UCSD-AML1 (cell line): ENCODE measurements around the gene DPY30.
"Not testable (repeated sequence)": the region's sequence is repeated elsewhere in the genome, so short reads cannot be mapped to it uniquely, and the experiment has no call there.

Experiments
- DNase-seq: peaks from one replicate; lab custom pipeline; 2025; ENCODE audit not compliant: unreplicated experiment; lab: John Stamatoyannopoulos, UW

DPY30 gene

DNA sequence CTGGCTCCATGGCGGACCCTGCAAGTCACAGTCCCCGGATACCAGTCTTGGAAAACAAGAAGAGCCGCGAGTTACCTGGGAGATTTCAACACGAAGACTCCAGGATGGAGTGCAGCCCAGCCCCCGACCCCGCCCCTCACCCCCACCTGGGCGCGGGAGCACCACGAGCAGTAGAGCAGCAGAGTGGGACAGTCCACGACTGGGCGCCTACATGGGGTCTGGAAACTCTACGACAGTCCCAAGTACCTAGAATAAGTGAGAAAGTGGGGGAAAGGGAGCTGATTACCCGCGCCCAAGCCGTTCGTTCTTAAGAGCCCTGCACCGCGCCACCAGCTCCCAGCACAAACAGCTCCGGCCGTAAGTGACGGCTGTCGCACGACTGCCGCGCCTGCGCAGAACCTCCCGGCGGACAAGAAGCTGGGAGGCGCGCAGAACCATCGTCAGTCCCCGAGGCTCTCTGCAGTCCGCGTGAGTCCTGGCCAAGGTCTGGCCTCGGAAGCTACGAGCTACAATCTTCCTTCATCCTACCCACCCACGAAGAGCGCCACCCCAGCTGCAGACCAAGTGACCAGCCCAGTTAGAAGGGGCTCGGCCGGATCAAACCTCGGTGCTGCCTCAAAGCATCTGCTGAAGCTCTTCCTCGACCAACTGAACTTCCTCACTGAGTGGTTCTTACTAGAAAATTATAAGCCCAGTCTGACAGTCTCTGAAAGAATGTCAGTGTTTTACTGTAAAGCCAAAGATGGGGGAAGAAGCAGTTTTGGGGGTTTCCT, at the start of gene DPY30:
TSS of gene DPY30 (minus strand) at position 359 of the 773 bp plus-strand sequence. CDS start at position 10, 349 bp downstream.
- peak; percentile 93 for DNase-seq

DNA sequence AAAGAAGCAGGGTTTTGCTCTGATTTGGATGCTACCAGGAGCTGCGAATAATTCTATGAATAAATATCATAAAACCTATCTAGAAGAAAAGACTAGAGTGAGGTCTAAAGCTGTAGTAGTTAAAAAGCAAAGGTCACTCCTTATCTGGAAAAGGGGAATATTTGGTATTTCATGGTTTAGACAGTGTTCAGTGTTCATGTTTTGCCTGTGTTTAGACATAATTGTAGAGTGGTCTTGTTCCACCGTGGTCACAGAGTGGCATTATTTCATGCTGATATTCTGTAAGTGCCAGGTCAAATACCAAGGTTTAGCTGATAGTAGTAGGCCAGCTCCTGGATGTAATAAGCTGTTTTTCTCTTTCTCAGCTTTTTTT, 34.5 kb upstream of the DPY30 start:
- no peak for DNase-seq

- DNase-seq, result no peak
These were observed 27.9 kb upstream of the DPY30 start for GRCh38 chr2:32067549-32067948.

GRCh38 chr2:32064713-32065112, 25.1 kb upstream of the DPY30 start:
- DNase-seq, result no peak

- peak; percentile 31 for DNase-seq
These were observed 24.5 kb upstream of the DPY30 start for GRCh38 chr2:32064021-32064601.

DNA sequence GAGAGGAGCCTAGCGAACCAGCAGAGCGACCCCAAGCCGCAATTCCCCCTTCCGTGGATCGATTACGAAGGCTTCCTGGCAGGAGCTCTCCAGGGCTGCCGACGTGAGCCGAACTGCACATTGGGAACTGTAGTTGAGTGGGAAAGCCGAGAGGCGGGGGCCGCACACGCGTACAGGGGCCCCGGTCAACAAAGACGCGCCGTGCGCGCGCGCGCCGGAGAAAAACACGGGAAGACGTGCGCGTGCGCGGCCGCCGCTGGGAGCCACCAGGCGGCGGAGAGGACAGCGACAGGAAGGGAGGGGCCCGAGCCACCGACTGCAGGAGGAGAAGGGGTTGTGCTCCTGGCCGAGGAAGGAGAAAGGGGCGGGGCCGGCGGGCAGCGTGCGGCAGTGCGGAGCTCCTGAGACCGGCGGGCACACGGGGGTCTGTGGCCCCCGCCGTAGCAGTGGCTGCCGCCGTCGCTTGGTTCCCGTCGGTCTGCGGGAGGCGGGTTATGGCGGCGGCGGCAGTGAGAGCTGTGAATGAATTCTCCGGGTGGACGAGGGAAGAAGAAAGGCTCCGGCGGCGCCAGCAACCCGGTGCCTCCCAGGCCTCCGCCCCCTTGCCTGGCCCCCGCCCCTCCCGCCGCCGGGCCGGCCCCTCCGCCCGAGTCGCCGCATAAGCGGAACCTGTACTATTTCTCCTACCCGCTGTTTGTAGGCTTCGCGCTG, 23.9 kb upstream of the DPY30 start, which contains the start of gene SPAST:
TSS of gene SPAST (plus strand) at position 247 of the 711 bp plus-strand sequence. CDS start at position 523, 276 bp downstream.
- DNase-seq, result peak; percentile 99

DNA sequence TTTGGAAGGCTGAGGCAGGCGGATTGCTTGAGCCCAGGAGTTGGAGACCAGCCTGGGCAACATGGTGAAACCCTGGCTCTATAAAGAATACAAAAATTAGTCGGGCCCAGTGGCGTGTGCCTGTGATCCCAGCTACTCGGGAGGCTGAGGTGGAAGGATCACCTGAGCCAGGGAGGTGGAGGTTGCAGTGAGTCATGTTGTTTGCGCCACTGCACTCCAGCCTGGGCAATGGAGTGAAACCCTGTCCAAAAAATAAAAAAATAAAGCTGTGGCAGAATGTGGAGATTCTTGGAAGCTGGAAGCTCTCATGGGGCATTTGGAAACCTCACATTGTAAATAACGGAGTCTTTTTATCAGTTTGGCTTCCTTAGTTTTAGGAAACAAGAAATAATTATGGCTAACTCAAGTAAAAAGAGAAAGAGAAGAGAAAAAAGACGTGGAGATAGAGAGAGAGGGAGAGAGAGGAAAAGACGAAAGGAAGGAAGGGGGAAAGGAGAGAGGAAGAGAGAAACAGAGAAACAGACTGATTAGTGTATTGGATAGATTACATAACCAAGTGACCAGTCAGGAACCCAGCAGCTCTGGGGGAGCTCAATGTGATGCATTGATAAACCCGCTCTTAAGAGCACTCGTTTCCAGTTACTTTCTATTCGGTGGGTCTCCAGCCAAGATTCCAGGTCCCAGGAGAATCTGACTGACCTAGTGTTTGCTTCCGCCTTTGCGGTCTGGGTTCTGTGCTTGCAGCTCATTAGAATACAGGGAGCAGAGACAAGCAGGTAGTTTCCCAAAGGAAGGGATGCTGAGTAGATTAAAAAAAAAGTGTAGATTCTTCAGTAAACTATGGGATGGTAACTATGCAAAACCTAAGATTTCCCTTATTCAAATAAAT, 22.6 kb upstream of the DPY30 start:
- DNase-seq, result peak; percentile 22

GRCh38 chr2:32061430-32061829, 21.8 kb upstream of the DPY30 start:
- DNase-seq, result no peak

DNA sequence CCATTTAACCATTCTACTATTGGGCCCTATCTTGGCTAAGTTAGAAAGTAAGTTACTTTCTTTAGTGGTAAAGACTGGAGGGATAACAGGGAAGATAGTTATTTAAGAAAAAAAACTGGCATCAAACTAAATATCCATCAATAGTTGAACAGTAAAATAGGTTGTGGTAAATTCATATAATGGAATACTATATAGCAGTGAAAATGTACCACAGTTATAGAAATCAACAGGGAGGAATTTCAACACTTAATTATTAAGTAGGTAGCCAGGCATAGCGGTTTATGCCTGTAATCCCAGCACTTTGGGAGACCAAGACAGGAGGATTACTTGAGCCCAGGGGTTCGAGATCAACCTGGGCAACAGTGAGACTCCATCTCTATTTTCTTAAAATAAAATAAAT, 20.7 kb upstream of the DPY30 start:
- no peak for DNase-seq

- DNase-seq, result no peak
These were observed 18.5 kb upstream of the DPY30 start for GRCh38 chr2:32058130-32058529.

DNA sequence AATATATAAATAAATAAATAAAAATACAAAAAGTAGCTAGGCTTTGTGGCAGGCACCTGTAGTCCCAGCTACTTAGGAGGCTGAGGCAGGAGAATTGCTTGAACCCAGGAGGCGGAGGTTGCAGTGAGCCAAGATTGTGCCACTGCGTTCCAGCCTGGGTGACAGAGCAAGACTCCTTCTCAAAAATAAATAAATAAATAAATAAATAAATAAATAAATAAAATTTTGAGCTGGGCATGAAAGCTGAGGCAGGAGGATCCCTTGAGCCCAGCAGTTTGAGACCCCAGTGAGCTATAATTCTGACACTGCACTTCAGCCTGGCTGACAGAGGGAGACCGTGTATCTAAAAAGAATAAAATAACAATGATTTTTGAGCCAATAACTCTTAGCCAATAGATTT, 15.0 kb upstream of the DPY30 start:
- not testable (repeated sequence) for DNase-seq

DNA sequence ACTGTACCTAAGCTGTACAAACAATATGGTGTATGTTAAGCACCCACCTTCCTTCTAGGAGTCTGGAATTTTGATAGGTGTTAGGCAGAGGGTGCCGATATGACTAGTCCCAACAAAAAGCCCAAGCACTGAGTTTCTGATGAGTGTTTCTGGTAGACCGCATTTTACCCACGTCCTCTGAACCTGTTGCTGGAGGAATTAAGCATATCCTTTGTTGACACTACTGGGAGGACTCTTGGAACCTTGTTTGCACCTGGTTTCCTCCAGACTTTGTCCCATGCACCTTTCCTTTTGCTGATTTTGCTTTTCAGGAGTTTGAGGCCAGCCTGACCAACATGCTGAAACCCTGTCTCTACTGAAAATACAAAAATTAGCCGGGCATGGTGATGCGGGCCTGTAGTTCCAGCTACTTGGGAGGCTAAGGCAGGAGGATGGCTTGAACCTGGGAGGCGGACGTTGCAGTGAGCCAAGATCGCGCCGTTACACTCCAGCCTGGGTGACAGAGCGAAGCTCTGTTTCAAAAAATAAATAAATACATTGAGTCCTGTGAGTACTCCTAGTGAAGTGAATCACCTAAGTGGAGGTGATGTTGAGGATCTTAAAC, 12.3 kb upstream of the DPY30 start:
- DNase-seq, result no peak

DNA sequence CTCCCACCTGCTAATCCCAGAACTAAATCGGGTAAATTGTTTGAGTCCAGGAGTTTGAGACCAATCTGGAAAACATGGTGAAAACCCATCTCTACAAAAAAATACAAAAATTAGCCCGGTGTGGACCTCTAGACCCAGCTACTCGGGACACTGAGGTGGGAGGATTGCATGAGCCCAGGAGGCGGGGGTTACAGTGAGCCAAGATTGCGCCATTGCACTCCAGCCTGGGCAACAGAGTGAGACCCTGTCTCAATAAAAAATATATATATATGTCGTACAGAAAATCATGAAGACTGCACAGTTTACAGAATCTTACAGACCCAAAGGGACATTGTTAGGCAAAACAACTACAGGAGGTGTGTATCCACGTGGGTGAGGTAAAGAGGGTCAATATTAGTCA, 4.0 kb upstream of the DPY30 start:
- DNase-seq, result no peak

- DNase-seq, result not testable (repeated sequence)
These were observed 5.3 kb downstream of the DPY30 start for GRCh38 chr2:32034198-32034887.

DNA sequence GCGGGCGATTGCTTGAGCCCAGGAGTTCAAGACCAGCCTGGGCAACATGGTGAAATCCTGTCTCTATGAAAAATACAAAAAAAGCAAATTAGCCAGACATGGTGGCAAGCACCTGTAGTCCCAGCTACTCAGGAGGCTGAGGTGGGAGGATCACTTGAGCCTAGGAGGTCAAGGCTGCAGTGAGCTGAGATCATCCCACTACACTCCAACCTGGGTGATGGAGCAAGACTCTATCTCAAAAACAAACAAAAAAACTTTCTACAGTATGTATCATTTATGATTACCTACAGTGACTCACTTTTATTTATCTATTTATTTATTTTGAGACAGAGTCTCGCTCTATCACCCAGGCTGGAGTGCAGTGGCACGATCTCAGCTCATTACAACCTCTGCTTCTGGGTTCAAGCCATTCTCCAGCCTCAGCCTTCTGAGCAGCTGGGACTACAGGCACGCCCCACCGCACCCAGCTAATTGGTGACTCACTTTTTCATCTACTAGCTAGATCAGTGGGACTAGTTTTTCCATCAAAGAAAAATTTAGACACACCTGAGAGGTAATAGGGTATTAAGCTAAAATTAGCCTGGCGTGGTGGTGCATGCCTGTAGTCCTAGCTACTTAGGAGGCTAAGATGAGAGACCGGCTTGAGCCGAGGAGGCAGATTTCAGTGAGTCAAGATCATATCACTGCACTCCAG, 20.7 kb downstream of the DPY30 start:
- DNase-seq, result not testable (repeated sequence)

DNA sequence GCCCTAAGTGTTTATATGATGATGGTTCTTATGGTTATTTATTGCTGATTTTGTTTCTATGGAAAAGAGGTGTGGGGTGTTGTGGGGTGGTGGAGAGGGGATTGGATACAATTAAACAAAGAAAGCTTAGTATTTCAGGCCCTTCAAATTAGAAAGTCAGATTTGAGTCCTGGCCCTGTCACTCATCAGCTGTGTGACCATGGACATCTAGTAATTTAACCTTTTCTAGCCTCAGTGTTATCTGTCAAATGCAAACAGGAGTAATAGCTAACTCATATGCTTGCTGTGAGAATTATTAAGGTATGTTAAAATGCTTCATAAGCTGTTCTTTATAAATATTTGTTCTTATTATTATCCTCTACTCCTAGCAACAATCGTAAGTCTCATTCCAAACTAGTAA, 26.7 kb downstream of the DPY30 start:
- no peak for DNase-seq

- DNase-seq, result no peak
These were observed 28.1 kb downstream of the DPY30 start for GRCh38 chr2:32011485-32011960.

DNA sequence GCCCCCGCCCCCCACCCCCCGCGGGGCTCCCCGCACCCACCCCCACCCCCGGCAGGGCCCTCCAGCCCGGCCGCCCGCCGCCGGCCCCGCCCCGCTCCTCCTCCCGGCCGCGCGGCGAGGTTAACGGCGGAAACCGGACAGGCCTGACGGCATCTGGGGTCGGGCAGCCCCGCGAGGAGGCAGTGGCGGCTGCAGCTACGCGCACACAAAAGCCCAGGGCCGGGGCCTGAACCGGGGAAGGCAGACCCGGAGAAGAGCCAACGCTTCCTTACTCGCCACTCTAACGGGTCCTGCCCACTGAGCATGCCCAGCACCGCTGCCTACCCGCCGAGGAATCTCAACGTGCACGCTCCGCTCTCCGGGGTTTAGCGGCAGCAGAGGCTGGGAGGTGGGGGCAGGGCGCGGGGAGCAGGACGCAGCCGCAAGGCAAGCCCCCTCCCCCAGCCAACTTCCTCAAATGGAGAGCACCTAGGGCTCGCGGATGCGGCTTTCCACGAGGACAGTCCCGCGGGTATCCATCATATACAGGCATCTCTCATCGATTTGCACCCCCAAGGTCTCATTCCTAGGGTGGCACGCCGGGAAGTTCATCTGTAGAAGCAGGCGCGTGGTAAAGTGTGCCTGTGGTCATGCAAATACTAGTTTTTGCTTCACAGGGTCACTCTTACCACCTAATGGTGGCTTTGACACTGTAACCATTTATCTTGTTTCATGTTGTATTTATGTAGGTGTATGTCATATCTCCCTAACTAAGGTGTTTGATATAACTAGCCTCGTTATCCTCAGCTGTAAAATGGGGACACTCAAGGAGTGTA, 28.7 kb downstream of the DPY30 start, which contains the start of gene MEMO1:
TSS of gene MEMO1 (minus strand) at position 339 of the 815 bp plus-strand sequence. CDS start 761 bp downstream, outside the sequence.
- DNase-seq, result peak; percentile 98
